ENCODE results near the gene MVB12B. TPM values are rescaled to one million over a fixed set of nuclear protein-coding genes. Genes with fewer than 3 reads are reported as not detected.

The MVB12B gene
- total and polyA plus RNA-seq, 8 donors = 2.3 to 21.9 (median 6.4) TPM

DNA sequence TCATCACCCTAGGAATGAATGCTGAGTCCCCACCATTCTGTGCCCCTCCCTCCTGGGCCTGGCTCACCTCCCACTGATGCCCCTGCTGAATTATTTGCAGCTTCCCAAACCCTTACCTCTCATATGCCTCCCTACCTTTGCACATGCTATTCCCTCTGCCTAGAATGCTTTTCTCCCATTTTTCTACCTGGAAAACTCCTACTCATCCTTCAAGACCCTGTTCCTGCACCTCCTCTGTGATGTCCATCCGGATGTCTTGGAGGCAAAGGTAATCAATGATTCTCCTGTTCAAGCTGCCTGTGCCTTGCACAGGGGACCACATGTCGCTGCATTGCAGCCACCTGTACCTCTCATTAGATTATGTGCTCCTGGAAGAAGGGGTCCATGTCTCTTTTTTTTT, 182.3 kb downstream of the MVB12B start:
- no peak for TF ChIP-seq POLR2A (IDR thresholded peaks at IDR 0.05)
- TF ChIP-seq POLR2AphosphoS5 (IDR thresholded peaks at IDR 0.05) = no peak
- no peak for TF ChIP-seq EP300 (IDR thresholded peaks at IDR 0.05)
- Histone ChIP-seq H3K4me3 (no peak overlapping the region), H3K4me1 (peaks cover 2 to 29% (median 8%) of the 10 kb centered on the region in 4 donors), H3K27me3 (peaks cover 0 to 38% (median 12%) of the 10 kb centered on the region in 3 donors), H3K27ac (no peak overlapping the region), H3K9me3 (no peaks in the 10 kb centered on the region), H3K36me3 (peaks cover 4 to 23% (median 15%) of the 10 kb centered on the region in 4 donors)
- intact Hi-C loops (cut with DNase I; ENCODE audit: low total_unique reads) = no loop called here
- 86 to 98% (median 92%) methylated on average over 2 of the region's 2 CpGs for WGBS, 5 donors
- no peak for DNase-seq

DNA sequence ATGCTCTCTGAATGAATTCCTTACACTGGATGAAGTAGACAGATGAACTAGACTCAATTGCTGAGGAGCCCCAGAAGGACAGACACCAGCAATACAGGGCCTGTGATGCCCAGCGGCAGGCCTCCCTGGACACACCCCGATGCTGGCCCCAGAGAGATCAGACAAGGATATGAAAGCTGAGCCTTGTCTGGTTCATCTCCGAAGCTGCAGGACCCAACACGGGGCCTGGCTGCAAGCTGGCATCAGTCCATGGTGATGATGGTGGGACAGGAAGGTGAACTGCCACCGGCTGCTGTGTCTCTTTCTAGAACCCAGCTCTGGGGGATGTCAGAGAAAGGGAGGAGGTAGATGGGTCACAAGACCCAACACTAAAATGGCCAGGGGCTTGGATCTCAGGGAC, 183.1 kb downstream of the MVB12B start:
- H3K9me3 ChIP-seq = no peaks in the 10 kb centered on the region
- no peak overlapping the region for H3K4me3 ChIP-seq
- H3K36me3 ChIP-seq = peaks cover 0 to 15% (median 7%) of the 10 kb centered on the region in 4 donors
- H3K4me1 ChIP-seq = peaks cover 5 to 37% (median 14%) of the 10 kb centered on the region in 4 donors
- intact Hi-C loops (cut with DNase I; ENCODE audit: low total_unique reads) = no loop called here
- no peak overlapping the region for H3K27ac ChIP-seq
- TF ChIP-seq, protein P1, sequence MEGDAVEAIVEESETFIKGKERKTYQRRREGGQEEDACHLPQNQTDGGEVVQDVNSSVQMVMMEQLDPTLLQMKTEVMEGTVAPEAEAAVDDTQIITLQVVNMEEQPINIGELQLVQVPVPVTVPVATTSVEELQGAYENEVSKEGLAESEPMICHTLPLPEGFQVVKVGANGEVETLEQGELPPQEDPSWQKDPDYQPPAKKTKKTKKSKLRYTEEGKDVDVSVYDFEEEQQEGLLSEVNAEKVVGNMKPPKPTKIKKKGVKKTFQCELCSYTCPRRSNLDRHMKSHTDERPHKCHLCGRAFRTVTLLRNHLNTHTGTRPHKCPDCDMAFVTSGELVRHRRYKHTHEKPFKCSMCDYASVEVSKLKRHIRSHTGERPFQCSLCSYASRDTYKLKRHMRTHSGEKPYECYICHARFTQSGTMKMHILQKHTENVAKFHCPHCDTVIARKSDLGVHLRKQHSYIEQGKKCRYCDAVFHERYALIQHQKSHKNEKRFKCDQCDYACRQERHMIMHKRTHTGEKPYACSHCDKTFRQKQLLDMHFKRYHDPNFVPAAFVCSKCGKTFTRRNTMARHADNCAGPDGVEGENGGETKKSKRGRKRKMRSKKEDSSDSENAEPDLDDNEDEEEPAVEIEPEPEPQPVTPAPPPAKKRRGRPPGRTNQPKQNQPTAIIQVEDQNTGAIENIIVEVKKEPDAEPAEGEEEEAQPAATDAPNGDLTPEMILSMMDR (IDR thresholded peaks at IDR 0.05) = no peak
- TF ChIP-seq POLR2A (IDR thresholded peaks at IDR 0.05) (no peak), EP300 (IDR thresholded peaks at IDR 0.05) (no peak), POLR2AphosphoS5 (IDR thresholded peaks at IDR 0.05) (no peak)
- peaks cover 0 to 46% (median 20%) of the 10 kb centered on the region in 3 donors for H3K27me3 ChIP-seq
- 80 to 86% (median 82%) methylated on average over 4 to 5 of the region's 5 CpGs for WGBS, 5 donors
- DNase-seq = no peak

DNA sequence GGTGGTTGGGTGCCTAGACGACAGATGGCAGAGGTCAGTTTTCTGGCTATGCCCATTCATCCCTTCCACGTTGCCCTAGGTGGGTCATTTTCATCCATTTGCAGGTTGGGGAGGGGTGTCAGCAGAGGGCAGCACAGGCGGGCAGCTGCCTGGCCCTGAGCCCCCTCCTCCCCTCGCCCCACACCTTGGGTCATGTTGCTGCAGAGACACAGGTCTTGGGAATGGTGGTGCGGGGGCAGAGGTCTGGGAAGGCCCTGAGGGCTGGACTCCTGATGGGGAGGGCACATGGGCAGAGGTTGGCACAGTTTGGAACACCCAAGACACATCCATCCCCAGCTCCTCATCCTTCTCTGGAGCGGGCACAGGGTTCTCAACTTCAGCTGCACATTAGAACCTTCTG, 183.9 kb downstream of the MVB12B start:
- TF ChIP-seq POLR2A (IDR thresholded peaks at IDR 0.05) (no peak), POLR2AphosphoS5 (IDR thresholded peaks at IDR 0.05) (no peak), EP300 (IDR thresholded peaks at IDR 0.05) (no peak)
- TF ChIP-seq, protein P1 (IDR thresholded peaks at IDR 0.05) = no peak
- H3K9me3 ChIP-seq = no peaks in the 10 kb centered on the region
- 60 to 83% (median 66%) methylated on average over 6 of the region's 6 CpGs for WGBS, 5 donors
- H3K27me3 ChIP-seq = peaks cover 0 to 55% (median 29%) of the 10 kb centered on the region in 3 donors
- no peak overlapping the region for H3K4me3 ChIP-seq
- peaks cover 0 to 9% (median 0%) of the 10 kb centered on the region in 4 donors for H3K36me3 ChIP-seq
- peaks cover 5 to 44% (median 17%) of the 10 kb centered on the region in 4 donors for H3K4me1 ChIP-seq
- intact Hi-C loops (cut with DNase I; ENCODE audit: low total_unique reads) = no loop called here
- no peak for DNase-seq
- no peak overlapping the region for H3K27ac ChIP-seq

DNA sequence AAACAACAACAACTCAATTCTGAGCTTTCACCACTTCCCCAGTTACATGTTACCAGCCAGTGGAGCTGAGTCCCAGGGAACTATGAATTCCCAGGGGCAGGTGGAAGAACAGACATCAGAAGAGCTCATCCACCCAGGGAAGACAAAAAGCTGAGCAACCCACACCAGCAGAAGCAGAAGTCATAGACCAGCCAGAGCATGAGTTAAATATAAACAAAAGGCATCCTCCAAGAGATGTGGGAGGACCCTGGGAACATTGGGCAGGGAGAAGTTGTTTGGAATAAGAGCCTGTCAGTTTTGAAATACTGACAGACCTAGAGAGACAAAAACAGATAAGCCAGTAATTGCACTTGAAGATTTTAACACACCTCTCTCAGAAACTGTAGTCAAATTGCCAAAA, 184.8 kb downstream of the MVB12B start:
- Histone ChIP-seq H3K4me1 (peaks cover 4 to 46% (median 19%) of the 10 kb centered on the region in 4 donors), H3K27me3 (peaks cover 0 to 63% (median 36%) of the 10 kb centered on the region in 3 donors), H3K27ac (no peak overlapping the region), H3K36me3 (peaks cover 0 to under 1% (median 0%) of the 10 kb centered on the region in 4 donors), H3K9me3 (no peaks in the 10 kb centered on the region), H3K4me3 (no peak overlapping the region)
- DNase-seq = no peak
- intact Hi-C loops (cut with DNase I; ENCODE audit: low total_unique reads) = no loop called here
- TF ChIP-seq POLR2A (IDR thresholded peaks at IDR 0.05) (no peak), POLR2AphosphoS5 (IDR thresholded peaks at IDR 0.05) (no peak), EP300 (IDR thresholded peaks at IDR 0.05) (no peak)
- TF ChIP-seq, protein P1 (IDR thresholded peaks at IDR 0.05) = no peak
